Activated naive CD8-positive, alpha-beta T cell treated with anti-CD3 and anti-CD28 coated beads, Interleukin-2, amount 50 U/mL, for 16 hours (primary cell): Measurements from ENCODE around the gene TBX4.
"Not testable (repeated sequence)": the region's sequence is repeated elsewhere in the genome, so short reads cannot be mapped to it uniquely, and the experiment has no call there.

Source experiments
- DNase-seq: peaks from one replicate; pipeline ENCODE4 v3.0.0-alpha.2; 2020; ENCODE audit warnings: low read depth, low spot score

TBX4 gene

GRCh38 chr17:61498042-61498994 is 46.1 kb downstream of the TBX4 start:
- no peak for DNase-seq

- no peak for DNase-seq
Observed at GRCh38 chr17:61499632-61500031, 47.4 kb downstream of the TBX4 start.

GRCh38 chr17:61500287-61500686 is 48.1 kb downstream of the TBX4 start:
- DNase-seq, result no peak

GRCh38 chr17:61502292-61502691 is 50.1 kb downstream of the TBX4 start:
- DNase-seq, result no peak

- DNase-seq, result no peak
Observed at GRCh38 chr17:61503961-61504360, 51.7 kb downstream of the TBX4 start.

GRCh38 chr17:61504697-61505096 is 52.5 kb downstream of the TBX4 start:
- DNase-seq, result no peak

- DNase-seq, result no peak
Observed at GRCh38 chr17:61505846-61506627, 53.8 kb downstream of the TBX4 start.

GRCh38 chr17:61507383-61508066 is 55.3 kb downstream of the TBX4 start:
- no peak for DNase-seq

GRCh38 chr17:61508912-61509311 is 56.7 kb downstream of the TBX4 start:
- no peak for DNase-seq

GRCh38 chr17:61509454-61509853 is 57.2 kb downstream of the TBX4 start:
- DNase-seq, result not testable (repeated sequence)

- no peak for DNase-seq
Observed at GRCh38 chr17:61510237-61510636, 58.0 kb downstream of the TBX4 start.

- no peak for DNase-seq
Observed at GRCh38 chr17:61510991-61511390, 58.8 kb downstream of the TBX4 start.

GRCh38 chr17:61511480-61512182 is 59.4 kb downstream of the TBX4 start:
- DNase-seq, result no peak

- no peak for DNase-seq
Observed at GRCh38 chr17:61514491-61514890, 62.3 kb downstream of the TBX4 start.

GRCh38 chr17:61517265-61517664 is 65.0 kb downstream of the TBX4 start:
- DNase-seq, result no peak

- no peak for DNase-seq
Observed at GRCh38 chr17:61517843-61518606, 65.8 kb downstream of the TBX4 start.

- no peak for DNase-seq
Observed at GRCh38 chr17:61519139-61519538, 66.9 kb downstream of the TBX4 start.

- DNase-seq, result no peak
Observed at GRCh38 chr17:61519754-61520440, 67.7 kb downstream of the TBX4 start.

GRCh38 chr17:61520897-61521296 is 68.7 kb downstream of the TBX4 start:
- DNase-seq, result no peak

- DNase-seq, result no peak
Observed at GRCh38 chr17:61522088-61522487, 69.9 kb downstream of the TBX4 start.
